Activated effector memory CD4-positive, alpha-beta T cell treated with anti-CD3 and anti-CD28 coated beads, Interleukin-2, amount 50 U/mL, for 16 hours (primary cell): Measurements from ENCODE around the gene TBPL2.
A peak's percentile ranks its signal among the peaks of the same experiment; 100 is the strongest.
"Not testable (repeated sequence)": the region's sequence is repeated elsewhere in the genome, so short reads cannot be mapped to it uniquely, and the experiment has no call there.

Experiments used
- DNase-seq: peaks from one replicate; pipeline ENCODE4 v3.0.0-alpha.2; 2020

TBPL2 gene

GRCh38 chr14:55440385-55440784 lies at the start of gene TBPL2:
Gene TBPL2 (minus strand): TSS chr14:55440616. CDS start chr14:55440449, 167 bp downstream.
- no peak for DNase-seq

DNA sequence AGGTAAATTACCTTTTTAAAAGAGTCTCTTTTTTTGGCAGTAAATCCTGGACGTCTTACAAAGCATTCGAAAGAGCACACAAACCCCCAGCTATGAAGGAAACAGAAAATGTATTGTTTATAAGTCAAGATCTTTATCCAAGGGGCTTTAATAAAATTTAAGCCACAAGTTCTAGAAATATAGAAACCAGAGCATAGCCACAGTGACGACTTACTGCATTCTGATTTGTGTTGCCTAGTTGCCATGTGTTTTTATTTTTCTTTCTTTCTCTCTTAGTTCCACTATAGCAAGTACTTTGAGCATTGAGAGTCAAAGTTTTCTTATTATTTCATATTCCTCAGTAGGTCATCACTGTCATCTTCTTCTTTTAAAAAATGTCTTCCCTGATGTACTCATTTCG lies 47.8 kb upstream of the TBPL2 start:
- no peak for DNase-seq

DNA sequence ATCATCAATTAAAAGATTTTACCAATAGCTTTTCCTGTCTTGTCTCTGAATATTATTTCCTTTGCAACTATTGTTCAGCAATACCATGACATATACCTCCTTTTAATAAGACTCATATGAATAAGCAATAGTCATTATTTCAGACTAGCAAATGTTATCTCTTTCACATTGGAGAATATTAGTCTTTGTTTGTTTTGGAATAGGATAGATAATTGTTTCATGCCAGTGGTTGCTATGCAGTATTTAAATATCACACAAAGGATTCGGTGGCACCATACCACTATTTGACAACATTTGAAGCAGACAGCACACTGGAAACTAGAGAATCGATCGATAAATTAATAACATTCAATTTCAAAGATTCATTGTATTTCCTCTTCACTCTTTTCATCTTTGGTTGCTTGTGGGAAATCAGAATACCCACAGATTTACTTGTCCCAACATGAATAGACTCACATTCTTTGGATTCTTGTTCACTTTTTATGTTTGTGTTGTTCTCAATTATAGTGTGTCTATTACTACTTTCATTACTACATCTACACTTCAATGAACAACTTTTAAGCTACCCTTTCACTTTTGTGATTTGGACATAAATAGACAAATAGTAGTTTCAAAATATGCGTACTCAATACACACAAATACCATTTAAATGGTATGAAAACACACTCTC lies 42.7 kb upstream of the TBPL2 start:
- no peak for DNase-seq

DNA sequence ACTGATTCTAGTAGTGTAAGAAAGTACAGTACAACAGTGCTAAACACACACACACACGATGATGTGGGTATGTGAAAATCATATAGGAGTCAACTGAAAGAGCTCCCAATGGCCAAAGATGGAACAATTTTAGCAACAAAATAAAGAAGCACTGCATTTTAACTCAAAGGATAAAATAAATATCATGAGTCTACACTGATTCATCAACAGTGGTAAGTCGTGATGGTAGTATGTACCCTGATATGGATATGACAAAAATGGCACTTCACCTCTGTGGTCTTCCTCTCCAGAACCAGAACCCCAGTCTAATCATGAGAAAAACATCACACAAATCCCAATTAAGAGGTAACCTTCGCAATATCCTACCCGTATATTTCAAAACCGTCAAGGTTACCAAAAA lies 41.4 kb upstream of the TBPL2 start:
- no peak for DNase-seq

DNA sequence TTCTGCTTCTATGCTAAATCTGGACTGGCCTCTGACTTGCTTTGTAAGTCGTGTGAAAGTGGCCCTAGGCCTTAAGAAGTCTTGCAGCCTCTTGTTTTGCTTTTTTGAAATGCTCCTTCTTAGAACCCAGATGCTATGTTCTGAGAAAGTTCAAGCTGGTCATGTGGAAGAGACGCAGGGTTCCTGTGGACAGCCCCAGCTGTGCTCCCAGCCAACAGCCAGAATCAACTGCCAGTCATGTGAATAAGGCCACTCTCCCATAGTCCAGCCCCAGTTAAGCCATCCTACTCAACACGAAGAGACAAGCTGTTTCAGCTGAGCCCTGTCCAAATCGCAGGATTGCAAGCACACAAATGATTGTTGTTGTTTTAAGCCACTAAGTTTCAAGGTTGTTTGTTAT lies 37.3 kb upstream of the TBPL2 start:
- DNase-seq = no peak

DNA sequence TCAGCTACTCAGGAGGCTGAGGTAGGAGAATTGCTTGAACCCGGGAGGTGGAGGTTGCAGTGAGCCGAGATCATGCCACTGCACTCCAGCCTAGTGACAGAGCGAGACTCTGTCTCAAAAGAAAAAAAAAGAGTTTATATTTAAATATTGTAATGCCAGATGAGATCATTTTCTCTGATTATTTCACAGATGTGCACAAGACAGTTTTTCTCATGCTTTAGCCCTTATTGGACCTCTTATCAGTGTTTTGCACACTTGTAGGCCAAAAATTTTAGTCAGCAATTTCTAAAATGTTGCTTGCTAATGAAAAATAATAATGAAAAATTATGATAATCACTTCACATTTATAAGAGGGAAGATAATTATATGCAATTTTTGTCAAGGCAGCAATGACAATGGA lies 36.0 kb upstream of the TBPL2 start:
- DNase-seq = not testable (repeated sequence)

- no peak for DNase-seq
Measured at GRCh38 chr14:55473786-55474185, 33.4 kb upstream of the TBPL2 start.

DNA sequence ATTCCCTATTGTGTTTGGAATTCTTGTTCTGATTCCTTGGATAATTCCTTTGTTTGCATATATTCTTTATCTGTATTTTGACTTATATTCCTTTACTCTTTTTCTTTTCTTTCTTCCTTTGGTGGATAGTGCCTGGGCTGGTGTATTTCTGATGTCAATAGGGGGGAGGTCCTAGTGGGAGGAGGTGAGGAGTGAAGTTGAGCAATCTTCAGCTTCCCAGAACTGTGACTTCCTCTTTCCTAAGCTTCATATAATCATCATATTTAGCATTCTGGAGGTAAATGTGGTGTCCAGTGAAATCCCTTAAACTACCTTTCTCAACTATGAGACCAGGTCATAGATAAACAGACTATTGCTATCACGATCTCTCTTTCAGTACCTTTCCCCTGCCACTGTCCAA lies 29.6 kb upstream of the TBPL2 start:
- no peak for DNase-seq

- DNase-seq = no peak
Measured at GRCh38 chr14:55467307-55467706, 26.9 kb upstream of the TBPL2 start.

DNA sequence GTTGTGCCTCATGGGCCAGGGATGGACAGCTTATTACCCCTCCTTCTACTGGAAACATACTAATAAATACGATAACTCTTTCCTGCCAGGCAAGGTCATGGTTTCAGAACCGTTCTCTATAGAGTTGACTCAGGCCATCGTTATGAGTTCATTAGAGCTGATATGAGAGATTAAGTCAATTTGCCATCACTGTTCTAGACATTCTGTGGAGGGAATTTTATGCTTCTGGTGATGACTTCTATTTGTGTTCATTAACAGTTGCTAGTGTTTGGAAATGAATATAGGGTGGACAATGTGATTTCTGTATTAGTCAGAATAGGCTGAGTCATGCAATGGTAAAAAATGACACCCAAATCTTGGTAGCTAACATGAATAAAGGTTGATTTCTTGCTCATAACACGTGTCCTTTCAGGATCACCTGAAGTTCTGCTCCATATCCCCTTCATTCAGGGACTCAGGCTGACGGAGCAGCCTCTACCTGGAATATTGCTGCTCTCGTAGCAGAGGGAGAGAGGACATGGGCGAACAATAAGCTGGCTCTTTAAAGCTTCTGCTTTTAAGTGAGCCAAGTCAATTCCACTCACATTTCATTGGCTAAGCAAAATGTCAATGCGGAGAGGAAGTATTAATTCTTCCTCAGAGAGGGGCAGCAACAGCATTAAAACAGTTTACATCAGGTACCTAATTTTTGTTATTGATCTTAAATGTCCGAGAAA lies 18.5 kb upstream of the TBPL2 start:
- no peak for DNase-seq

GRCh38 chr14:55457496-55457895 lies 17.1 kb upstream of the TBPL2 start:
- DNase-seq = no peak

- DNase-seq = not testable (repeated sequence)
Measured at GRCh38 chr14:55456411-55456810, 16.0 kb upstream of the TBPL2 start.

GRCh38 chr14:55454264-55455002 lies 14.0 kb upstream of the TBPL2 start:
- DNase-seq = no peak

DNA sequence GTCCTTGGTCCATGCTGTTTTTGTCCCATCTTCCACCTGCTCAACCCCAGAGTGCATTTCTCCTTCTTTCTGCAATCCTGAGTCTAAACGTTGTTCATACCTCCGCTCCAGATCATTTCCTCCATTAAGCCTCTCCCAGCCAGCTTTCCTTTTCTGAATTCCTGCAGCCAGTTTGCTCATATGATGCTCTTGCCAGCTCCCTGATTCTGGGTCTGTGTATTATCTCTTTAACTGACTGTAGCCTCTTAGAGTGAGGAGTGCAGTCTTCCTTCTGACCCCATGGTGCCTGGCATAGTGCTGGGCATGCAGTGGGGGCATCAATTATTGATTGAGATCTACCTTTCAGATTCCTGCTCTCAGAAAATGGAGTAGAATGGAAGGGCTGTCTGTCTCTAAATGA lies 11.5 kb upstream of the TBPL2 start:
- no peak for DNase-seq

- DNase-seq = no peak
Measured at GRCh38 chr14:55451398-55451797, 11.0 kb upstream of the TBPL2 start.

DNA sequence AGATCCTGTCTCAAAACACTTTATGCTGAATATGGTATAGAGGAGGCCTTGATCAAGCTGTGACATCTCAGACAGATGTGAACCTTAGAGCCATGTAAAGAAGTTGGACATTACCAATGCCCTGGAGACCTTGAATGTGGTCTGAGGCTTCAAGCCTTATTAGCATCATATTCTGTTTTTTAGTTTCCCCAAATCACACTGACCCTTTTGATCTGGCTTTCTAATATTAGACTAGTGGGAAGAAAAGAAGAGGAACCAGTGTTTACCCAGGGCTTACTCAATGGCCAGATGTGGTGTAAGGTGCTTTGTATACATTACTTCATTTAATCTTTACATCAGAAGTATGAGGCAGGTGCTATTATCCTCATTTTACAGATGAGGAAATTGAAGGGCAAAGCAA lies 10.6 kb upstream of the TBPL2 start:
- no peak for DNase-seq

- no peak for DNase-seq
Measured at GRCh38 chr14:55450539-55450938, 10.1 kb upstream of the TBPL2 start.

DNA sequence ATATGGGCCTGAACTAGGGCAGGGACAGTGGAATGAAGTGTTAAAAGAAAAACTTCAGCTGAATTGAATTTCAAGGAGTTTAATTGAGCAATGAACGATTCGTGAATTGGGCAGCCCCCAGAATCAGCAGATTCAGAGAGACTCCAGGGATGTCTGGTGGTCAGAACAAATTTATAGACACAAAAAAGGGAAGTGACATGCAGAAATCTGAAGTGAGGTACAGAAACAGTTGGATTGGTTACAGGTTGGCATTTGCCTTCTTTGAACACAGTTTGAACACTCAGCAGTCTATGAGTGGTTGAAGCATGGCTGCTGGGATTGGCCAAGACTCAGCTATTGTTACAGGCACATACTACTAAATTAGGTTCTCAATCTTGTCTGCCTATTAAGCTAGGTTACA lies 9.7 kb upstream of the TBPL2 start:
- DNase-seq = no peak

GRCh38 chr14:55449116-55449515 lies 8.7 kb upstream of the TBPL2 start:
- DNase-seq = no peak

- no peak for DNase-seq
Measured at GRCh38 chr14:55448141-55448614, 7.8 kb upstream of the TBPL2 start.

DNA sequence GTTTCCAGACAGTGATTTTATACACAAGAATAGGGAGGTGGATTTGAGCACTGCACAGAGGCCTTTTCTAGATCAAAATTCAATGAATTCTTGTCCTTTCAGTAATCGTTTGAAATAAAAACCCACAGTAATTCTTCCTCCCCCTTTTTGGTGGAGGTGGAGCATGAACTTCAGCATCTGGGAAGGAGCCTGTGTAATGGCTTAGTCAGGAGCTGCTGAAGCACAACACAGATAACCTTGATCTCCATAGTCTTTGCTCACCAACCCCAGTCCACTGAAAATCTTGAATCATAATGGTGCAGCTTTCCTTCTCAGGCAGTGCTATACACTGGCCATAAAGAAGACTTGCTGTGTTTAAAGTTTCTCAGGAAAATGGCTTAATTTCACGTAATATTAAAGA lies 6.4 kb upstream of the TBPL2 start:
- no peak for DNase-seq

GRCh38 chr14:55446127-55446736 lies 5.8 kb upstream of the TBPL2 start:
- peak; percentile 72 for DNase-seq

DNA sequence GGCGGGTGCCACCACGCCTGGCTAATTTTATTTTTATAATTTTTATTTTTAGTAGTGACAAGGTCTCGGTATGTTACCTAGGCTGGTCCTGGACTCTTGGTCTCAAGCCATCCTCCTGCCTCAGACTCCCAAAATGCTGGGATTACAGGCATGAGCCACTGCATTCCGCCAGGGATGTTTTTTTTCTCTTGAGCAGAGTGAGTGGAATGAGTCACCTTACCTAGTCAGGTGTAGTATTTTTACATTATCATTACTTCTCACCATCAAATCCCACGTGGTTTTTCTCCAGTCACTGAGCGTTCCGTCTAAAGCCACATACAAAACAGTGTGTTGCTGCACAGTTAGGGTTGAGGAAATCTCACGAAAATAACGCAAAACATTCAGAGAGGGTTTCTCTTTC lies 870 bp upstream of the TBPL2 start:
- DNase-seq = no peak
